Measurements from ENCODE around the gene RNF168.
A peak's percentile ranks its signal among the peaks of the same experiment; 100 is the strongest.
"Not testable (repeated sequence)": the region's sequence is repeated elsewhere in the genome, so short reads cannot be mapped to it uniquely, and the experiment has no call there.

Gene RNF168, protein sequence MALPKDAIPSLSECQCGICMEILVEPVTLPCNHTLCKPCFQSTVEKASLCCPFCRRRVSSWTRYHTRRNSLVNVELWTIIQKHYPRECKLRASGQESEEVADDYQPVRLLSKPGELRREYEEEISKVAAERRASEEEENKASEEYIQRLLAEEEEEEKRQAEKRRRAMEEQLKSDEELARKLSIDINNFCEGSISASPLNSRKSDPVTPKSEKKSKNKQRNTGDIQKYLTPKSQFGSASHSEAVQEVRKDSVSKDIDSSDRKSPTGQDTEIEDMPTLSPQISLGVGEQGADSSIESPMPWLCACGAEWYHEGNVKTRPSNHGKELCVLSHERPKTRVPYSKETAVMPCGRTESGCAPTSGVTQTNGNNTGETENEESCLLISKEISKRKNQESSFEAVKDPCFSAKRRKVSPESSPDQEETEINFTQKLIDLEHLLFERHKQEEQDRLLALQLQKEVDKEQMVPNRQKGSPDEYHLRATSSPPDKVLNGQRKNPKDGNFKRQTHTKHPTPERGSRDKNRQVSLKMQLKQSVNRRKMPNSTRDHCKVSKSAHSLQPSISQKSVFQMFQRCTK

DNA sequence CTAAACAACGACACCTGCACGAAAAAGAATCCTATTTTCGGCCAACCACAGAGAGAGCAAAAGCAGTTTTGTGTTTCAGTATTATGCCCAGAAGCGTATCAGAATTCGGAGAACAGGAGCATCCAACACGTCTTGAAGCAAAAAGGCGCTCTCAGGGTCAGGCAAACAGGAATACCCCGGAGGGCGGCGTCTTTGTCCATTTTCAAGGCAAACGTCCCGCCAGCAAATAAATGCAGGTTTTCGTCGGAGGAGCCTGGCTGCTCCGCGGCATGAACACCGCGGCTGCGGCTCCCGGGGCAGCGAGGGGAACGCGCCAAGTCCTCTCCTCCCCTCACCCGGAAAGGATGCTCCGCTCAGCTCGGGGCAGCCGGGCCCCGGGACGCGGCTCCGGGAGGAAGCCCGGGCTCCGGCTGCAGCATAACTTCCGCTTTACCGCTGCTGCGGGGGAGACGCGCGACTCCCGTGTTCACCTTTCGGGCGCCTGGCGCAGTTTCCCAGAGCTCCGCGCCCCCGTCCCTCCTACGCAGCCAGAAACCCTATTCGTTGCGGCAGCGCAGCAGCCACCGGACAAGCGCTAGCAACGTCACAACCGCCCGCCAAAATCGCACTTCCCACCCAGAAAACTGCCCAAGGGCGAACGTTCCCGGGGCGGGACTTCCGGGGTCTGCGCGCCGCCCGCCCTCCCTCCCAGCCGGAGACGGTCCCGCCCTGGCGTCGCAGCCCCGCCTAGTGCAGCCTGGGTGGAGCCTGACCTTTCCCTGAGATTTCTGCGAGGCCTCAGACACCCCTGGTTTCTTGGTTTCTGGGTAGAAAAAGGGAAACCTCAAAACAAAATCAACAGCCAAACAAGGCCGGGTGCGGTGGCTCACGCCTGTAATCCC, at the start of gene RNF168:
RNF168 (minus strand) TSS at position 573 of the 881 bp plus-strand sequence. CDS start 595 bp downstream, outside the sequence.
- DNase-seq, result peak; percentile 98

DNA sequence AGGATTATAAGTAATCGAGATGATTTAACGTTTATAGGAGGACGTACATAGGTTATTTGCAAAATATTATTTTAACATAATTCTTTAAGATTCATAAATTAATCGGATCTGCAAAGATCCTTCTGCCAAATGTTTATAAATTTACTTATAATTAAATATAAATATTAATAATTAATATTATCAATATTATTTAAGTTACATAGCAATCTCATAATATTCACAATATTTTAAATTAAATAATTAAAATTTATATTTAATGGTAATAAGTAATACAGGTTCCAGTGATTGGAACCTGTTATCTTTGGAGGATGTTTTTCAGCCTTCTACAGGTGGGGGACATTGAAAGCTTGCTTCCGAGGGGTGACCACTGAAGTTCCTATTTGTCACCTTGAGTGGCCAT, 48.7 kb upstream of the RNF168 start:
- DNase-seq, result no peak

DNA sequence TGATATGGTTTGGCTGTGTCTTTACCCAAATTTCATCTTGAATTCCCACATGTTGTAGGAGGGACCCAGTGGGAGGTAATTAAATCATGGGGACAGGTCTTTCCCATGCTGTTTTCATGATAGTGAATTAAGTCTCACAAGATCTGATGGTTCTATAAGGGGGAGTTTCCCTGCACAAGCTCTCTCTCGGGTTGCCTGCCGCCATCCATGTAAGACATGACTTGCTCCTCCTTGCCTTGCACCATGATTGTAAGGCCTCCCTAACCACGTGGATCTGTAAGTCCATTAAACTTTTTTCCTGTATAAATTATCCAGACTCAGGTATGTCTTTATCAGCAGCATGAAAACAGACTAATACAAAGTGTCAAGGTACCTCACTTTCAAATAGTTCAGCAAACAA, 46.6 kb upstream of the RNF168 start:
- not testable (repeated sequence) for DNase-seq

DNA sequence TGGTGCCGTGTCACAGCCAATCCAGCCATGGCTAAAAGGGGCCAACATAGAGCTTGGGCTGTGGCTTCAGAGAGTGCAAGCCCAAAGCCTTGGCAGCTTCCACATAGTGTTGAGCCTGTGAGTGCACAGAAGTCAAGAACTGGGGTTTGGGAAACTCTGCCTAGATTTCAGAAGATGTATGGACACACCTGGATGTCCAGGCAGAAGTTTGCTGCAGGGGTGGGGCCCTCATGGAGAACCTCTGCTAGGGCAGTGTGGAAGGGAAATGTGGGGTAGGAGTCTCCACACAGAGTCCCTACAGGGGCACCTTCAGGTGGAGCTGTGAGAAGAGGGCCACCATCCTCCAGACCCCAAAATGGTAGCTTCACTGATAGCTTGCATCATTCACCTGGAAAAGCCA, 45.7 kb upstream of the RNF168 start:
- not testable (repeated sequence) for DNase-seq

DNA sequence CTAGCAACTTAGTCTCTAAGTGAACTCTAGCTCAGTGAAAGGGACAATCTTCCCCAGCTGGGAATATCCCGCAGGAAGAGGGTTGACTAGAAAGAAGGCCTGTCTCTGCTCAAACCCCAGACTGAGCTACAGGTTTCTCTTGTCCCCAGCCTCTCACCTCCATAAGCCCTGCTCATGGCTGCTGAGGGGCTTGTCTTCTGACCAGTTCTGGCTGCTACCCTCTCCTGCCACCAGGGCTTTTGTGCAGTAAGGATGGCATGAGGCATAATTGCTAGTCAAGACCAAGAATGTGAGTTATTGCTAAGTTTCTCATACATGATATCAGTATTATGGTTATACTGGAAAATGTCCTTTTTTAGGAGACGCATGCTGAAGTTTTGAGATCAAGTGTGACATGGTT, 43.5 kb upstream of the RNF168 start:
- no peak for DNase-seq

DNA sequence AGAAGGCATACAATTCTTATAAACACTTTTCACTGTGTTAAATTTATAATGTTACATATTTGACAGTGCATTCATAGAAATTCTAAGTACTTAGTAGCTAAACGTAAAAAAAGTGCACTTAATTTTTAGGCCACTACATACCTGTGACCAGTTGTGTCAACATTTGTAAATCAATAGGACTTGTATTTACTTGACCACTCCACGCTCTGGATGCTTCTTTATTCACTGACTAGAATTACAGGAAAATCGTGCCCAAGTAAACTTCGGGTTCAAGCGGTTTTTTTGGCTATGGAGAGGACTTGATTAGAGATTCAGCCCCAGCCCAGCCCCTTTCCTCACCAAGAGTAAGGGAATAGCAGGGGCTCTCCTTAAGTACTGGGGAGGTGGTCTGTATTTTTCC, 43.0 kb upstream of the RNF168 start:
- no peak for DNase-seq

DNA sequence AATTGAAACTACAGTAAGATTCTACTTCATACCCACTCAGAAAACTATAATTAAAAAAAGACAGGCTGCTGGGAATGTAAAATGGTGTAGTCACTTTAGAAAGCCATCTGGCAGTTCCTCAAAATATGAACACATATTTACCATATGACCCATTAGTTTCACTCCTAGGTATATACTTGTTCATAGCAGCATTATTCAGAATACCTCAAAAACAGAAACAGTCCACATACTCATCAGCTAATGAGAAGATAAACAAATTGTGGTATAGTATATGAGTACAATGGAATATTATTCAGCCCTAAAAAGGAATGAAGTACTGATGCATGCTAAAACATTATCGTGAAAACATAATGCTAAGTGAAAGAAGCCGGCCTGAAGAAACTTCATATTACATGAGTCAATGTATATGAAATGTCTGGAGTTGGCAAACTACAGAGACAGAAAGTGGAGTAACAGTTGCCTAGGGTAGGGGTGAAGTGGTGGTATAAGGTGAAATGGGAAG, 41.0 kb upstream of the RNF168 start:
- DNase-seq, result no peak

DNA sequence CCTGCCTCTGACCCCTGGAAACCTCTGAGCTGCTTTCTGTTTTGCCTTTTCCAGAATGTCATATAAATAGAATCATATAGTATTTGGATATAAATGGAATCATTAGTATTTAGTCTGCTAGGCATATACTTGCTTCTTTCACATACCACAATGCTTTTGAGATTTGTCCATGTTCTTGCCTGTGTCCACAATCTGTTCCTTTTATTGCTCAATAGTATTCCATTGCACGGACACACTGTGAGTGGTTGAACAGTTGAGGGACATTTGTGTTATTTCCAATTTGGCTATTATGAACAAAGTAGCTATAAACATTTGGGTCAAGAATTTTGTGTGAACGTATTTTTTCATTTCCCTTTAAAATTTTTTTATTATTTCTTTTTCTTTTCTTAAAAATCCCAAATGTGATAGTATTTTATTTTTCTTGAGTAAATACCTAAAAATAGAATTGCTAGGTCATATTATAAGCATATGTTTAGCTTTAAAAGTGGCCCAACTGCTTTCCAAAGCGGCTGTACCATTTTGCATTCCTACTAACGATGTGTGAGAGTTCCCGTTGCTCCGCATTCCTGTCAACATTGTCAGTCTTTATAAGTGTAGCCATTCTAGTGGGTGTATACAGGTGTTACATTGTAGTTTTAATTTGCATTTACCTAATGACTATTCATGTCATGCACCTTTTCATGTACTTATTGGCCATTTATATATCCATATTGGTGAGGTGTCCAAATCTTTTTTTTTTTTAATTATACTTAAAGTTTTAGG, 38.3 kb upstream of the RNF168 start:
- DNase-seq, result no peak

DNA sequence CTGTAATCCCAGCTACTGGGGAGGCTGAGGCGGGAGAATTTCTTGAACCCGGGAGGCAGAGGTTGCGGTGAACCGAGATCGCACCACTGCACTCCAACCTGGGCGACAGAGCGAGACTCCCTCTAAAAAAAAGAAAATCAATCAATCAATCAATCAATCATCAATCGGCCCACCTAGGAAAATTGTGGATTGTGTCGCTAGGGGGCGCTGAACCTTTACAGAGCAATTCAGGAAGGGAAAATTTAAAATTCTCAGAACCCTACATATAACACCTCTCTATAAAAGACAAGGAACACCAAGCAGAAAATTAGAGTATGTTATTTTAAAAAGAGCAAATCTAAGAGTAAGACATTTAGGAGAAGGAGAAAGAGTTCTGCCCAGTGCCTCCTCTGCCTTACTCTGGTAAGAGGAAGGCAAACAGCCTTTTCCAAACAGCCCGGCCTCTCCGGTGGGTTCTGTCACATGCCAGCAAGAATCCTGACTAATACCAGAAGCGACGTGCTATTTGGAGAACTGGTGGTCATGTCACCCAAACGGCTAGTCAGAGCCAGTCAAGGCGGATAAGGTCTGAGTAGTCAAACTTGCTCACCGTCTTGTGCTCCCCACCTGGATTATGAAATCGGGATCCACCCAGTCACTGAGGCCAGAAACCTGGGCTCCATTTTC, 33.9 kb upstream of the RNF168 start:
- DNase-seq, result peak in 1 of 2 experiments; percentile 10

DNA sequence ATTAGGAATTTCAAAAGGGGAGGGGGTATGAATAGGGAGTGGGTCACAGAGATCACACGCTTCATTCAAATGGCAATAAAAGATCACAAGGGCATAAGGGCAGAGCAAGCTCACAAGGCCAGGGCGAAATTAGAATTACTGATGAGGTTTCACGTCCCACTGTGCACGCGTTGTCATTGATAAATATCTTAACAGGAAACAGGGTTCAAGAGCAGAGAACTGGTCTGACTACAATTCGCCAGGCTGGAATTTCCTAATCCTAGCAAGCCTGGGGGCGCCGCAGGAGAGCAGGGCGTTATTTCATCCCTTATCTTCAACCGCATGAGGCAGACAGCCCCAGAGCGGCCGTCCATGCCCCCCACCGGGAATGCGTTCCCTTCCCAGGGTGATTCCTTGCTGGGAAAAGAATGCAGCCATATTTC, 29.7 kb upstream of the RNF168 start:
- no peak for DNase-seq

DNA sequence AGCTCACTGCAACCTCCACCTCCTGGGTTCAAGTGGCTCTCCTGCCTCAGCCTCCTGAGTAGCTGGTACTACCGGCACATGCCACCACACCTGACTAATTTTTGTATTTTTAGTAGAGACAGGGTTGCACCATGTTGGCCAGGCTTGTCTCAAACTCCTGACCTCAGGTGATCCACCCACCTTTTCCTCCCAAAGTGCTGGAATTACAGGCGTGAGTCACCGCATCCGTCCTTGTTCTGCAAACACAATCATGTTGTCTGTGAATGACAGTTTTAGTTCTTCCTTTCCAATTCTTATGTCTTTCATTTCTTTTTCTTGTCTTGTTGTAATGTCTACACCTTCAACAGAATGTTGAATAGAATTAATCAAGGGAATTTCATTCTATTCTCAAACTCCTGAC, 27.9 kb upstream of the RNF168 start:
- no peak for DNase-seq

DNA sequence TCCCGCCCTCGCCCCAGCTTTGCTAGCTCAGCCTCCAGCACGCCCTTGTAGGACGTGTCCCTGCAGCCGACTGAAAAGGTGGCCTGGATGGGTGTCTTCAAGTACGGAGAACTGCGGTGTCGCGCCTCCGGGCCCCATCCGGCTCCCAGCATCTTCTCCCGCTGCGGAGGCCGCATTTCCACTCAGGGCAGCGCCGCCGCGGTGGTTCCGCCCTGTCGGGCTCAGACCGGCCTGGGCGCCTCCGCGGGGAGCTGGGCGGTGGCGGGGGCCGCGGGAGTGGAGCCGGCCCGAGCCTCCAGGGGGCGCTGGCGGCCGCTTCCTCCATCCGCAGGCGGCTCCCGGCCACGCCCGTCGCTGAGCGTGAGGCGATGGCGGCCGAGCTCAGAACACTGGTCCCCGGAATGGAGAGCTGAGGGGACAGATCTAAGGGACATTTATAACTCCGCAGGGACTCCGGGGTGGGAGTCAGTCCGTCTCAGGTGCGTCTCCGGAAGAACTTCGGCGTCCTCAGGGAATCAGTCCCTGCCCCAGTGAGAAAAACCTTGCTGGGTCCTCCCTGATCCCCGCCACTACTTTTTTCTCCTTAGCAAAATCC, 25.2 kb upstream of the RNF168 start:
- peak in 1 of 2 experiments; percentile 49 for DNase-seq

DNA sequence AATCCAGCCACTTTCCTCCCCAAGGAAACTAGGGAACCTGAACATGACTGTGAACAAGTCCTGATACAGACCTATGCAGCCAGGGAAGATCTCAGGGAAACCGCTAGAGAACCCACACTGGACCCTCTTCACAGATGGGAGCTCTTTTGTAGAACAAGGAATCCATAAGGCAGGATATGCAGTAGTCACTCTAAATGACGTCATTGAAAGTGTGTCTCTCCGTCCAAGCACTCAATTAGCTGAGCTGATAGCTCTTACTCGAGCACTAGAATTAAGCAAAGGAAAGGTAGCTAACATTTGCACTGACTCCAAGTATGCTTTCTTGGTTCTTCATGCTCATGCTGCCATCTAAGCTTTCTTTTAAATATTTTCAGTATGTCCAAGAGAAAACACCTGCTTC, 21.6 kb upstream of the RNF168 start:
- DNase-seq, result no peak

DNA sequence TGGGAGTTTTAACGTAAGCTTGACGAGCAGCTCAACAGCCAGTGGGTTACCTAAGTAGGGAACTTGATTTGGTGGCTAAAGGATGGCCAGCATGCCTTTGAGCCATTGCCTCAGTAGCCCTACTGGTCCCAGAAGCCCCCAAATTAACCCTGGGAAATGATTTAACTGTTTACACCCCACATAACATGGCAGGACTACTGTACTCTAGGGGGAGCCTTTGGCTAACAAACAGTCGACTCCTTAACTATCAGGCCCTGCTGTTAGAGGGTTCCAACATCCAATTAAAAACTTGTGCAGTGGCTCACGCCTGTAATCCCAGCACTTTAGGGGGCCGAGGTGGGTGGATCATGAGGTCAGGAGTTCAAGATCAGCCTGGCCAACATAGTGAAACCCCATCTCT, 21.0 kb upstream of the RNF168 start:
- peak; percentile 64 to 77 for DNase-seq

DNA sequence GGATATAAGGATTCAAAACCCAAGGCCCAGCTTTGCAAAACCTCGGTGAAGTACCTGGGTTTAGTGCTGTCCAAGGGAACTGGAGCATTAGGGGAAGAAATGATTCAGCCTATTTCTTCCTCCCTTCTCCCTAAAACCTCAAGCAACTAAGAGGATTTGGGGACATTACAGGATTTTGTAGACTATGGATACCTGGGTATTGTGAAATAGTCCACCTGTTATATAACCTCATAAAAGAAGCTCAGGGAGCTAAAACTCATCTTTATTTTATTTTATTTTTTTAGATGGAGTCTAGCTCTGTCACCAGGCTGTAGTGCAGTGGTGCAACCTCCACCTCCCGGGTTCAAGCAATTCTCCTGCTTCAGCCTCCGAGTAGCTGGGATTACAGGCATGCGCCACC, 20.3 kb upstream of the RNF168 start:
- no peak for DNase-seq

DNA sequence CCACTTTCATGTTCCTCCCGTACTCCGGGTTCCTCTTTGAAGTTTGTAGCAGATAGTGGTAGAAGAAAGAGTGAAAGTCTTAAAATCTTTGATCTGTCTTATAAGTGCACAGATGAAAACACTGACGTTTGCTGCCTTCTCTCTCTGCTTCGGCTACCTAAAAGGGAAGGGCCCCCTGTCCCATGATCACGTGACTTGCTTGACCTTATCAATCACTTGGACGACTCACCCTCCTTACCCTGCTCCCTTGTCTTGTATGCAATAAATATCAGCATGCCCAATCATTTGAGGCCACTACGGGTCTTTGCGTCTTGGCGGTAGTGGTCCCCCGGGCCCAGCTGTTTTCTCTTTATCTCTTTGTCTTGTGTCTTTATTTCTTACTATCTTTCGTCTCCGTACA, 17.7 kb upstream of the RNF168 start:
- DNase-seq, result not testable (repeated sequence)

DNA sequence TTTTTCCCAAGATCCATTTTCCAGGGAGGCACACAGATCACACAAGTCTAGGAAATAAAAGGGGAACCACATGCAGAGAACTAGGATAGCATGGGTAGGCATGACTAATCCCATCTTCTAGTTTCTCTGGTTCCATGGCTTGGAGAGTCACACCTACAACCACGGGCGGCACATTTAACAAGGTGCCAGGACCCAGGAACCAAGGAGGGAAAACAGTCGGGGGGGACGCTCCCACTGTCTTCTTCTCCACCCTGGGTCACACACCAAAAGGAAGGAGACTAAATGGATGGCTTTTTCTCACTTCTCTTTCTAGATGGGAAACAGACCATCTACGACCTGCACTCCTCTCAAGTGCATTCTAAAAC, 16.1 kb upstream of the RNF168 start:
- peak in 1 of 2 experiments; percentile 14 for DNase-seq

DNA sequence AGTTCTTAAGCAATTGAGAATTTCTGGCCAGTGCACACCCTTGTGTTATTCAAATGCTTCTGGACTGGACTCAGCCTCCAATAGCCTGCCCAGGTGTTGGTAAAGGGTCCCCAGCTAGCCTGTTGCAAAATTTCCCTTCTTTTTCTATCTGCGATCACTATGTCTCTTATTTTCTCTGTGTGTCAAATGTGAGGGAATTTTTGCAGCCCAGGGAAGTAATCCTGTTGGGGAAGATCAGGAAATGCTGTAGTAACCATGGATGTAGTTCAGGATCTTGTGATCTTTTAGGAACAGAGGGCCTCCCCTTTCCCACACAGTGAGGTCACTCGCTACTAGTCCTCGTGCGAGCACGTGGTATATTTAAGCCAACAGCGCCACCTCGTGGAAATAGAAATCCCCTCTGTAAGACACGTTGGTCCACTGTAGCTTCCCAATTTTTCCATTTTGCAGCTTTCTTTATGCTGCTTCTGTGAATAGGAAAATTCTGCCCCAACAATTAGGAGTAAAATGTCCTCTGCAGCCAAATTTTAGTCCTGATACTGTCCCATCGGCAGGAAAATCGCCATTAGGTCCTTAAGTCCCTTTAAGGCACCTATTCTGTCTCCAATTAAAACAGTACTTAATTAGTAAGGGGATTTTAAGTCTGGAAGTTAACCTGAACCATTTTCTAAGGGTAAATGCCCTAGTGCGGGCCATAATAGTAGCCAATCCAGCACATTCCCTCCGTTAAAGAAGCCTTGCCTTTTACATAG, 15.6 kb upstream of the RNF168 start:
- DNase-seq, result peak; percentile 47 to 72

DNA sequence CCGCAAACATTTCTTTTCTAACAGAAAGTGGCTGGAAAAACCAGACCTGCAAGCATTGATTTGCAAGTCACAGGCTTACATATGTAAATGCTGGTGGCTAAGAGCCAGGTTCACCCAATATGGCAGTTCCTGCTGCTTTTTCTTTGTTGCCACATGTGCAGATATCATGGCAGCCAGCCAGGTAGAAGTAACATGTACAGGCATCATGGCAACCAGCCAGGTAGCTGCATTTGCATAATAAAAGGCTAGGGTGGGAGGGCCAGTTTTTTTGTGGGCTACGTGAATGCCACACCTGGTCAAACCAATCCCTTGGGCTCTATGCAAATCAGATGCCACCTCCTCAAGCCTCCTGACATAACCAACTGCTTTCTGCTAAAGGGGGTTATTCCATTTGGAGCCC, 14.4 kb upstream of the RNF168 start:
- peak in 1 of 2 experiments; percentile 23 for DNase-seq

DNA sequence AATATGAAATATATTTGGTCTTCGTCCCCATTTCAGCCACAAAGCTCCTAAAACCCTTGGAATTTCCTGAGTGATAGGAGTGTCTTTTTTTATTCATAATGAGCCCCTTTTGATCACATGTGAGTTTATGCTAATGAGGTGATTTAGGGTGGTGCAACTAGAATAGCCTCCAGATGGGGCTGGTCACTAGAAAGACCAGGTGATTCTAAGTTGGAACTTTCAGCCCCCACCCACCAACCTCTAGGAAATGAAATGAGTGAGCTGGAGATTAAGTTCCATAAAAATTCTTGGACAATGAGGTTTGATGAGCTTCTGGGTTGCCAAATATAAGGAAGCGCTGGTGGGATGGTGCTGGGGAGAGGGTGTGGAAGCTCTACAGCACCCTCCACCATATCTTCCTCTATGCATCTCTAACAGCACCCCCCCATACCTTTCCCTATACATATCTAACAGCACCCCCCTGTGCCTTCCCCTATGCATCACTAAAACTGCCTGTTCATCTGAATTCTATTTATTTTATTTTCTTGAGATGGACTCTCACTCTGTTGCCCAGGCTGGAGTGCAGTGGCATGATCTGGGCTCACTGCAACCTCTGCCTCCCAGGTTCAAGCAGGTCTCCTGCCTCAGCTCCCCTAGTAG, 13.7 kb upstream of the RNF168 start:
- DNase-seq, result no peak

All from NCI-H524 (cell line).